Natural killer cell (primary cell): ENCODE data around the gene ANP32E. TPM values are rescaled to one million over a fixed set of nuclear protein-coding genes. Genes with fewer than 3 reads are reported as not detected.
"Not testable (repeated sequence)": the region's sequence is repeated elsewhere in the genome, so short reads cannot be mapped to it uniquely, and the experiment has no call there.

Source experiments
- ATAC-seq, 3 donors: fragments of 150-1000 bp in 2 of 3; fragments of 200-7000 bp in 1 of 3; cut with Tn5 transposase; 1 replicate in 1 of 3; 2 replicates in 2 of 3; pipeline ENCODE4 v1.10.0; 2021; ENCODE audit warnings: mild to moderate bottlenecking in 2 of 3, moderate library complexity in 2 of 3
- DNase-seq, 2 donors: peaks; one replicate each; pipeline versions ENCODE4 v3.0.0 to v3.0.0-alpha.2; 2013 to 2021; ENCODE audit warnings: mixed read lengths in 1 of 2
- H3K27ac ChIP-seq: one replicate; pipeline ENCODE4 v1.5.1; 2013; ENCODE audit warnings: mild to moderate bottlenecking, low read length
- H3K27me3 ChIP-seq: one replicate; pipeline ENCODE4 v1.6.1; 2013; ENCODE audit warnings: low read length; ENCODE audit not compliant: control insufficient read depth, insufficient read depth
- H3K36me3 ChIP-seq: one replicate; pipeline ENCODE4 v1.6.1; 2013; ENCODE audit warnings: low read length; ENCODE audit not compliant: control insufficient read depth, insufficient read depth
- H3K4me1 ChIP-seq: one replicate; pipeline ENCODE4 v1.6.1; 2013; ENCODE audit warnings: low read length; ENCODE audit not compliant: control insufficient read depth, insufficient read depth
- H3K4me3 ChIP-seq: one replicate; pipeline ENCODE4 v1.5.1; 2013; ENCODE audit warnings: low read length
- H3K9me3 ChIP-seq: one replicate; pipeline ENCODE4 v1.6.1; 2013; ENCODE audit warnings: low read length; ENCODE audit not compliant: control insufficient read depth, insufficient read depth
- H3K27ac Mint-ChIP-seq, 2 donors: one replicate each; pipeline ENCODE4 v1.8.0; 2022; ENCODE audit warnings: mild to moderate bottlenecking in 2 of 2, mixed read lengths in 2 of 2, moderate library complexity in 1 of 2
- H3K27me3 Mint-ChIP-seq, 2 donors: one replicate each; pipeline ENCODE4 v1.8.0; 2022; ENCODE audit warnings: low read depth in 2 of 2, mixed read lengths in 2 of 2
- H3K36me3 Mint-ChIP-seq: one replicate; pipeline ENCODE4 v1.8.0; 2022; ENCODE audit warnings: mixed read lengths
- H3K4me1 Mint-ChIP-seq, 2 donors: one replicate each; pipeline ENCODE4 v1.8.0; 2022; ENCODE audit warnings: mixed read lengths in 2 of 2
- H3K4me3 Mint-ChIP-seq: one replicate; pipeline ENCODE4 v1.8.0; 2022; ENCODE audit warnings: mild to moderate bottlenecking, moderate library complexity, mixed read lengths
- H3K9me3 Mint-ChIP-seq, 2 donors: one replicate each; pipeline ENCODE4 v1.8.0; 2022; ENCODE audit warnings: mixed read lengths in 2 of 2
- CTCF ChIP-seq: fragments of 200-600 bp; IDR thresholded peaks from one replicate; pipeline ENCODE4 v1.8.0; 2022; ENCODE audit warnings: antibody characterized with exemption
- WGBS: methylation state at CpG from one replicate; pipeline ENCODE4 v1.1.7; 2013; ENCODE audit warnings: missing lambda C conversion rate; ENCODE audit not compliant: insufficient coverage; 5-methylcytosine and 5-hydroxymethylcytosine counted together
- intact Hi-C: fragments of 100-400 bp; cut with micrococcal nuclease; formaldehyde crosslinking; loops from one replicate; pipeline ENCODE4 v1.14.2; 2022
- total RNA-seq, 4 donors: library from RNA; stranded (reverse); fragments of 120-200 nt in 1 of 4; gene quantifications; one replicate each; pipeline versions ENCODE4 v1.2.3 to v1.2.4, GENCODE V29; 2013 to 2022

ANP32E gene
- total RNA-seq, 3 donors from 2014 or later (not counting 1 experiment from before 2014, with no cell fraction given), result 50.7 to 56.9 (median 55.2) TPM

- Mint-ChIP-seq H3K4me1 (peaks cover 5 to 6% of the 10 kb centered on the region in 2 donors), H3K36me3 (peaks cover 13% of the 10 kb centered on the region), H3K27ac (no peak overlapping the region), H3K4me3 (no peak overlapping the region), H3K27me3 (no peaks in the 10 kb centered on the region), H3K9me3 (no peaks in the 10 kb centered on the region)
- H3K9me3 ChIP-seq, result no peaks in the 10 kb centered on the region
- TF ChIP-seq CTCF, result peak; percentile 50
- intact Hi-C loops, result loop anchor here (1.0 kb wide), 1 partner anchor 259 kb away; no protein-coding TSS in a partner anchor
- ATAC-seq, result peak; percentile 57 to 85 (median 70)
- H3K36me3 ChIP-seq, result peaks cover 33% of the 10 kb centered on the region
- H3K4me3 ChIP-seq, result no peak overlapping the region
- H3K27me3 ChIP-seq, result no peaks in the 10 kb centered on the region
- no peaks in the 10 kb centered on the region for H3K4me1 ChIP-seq
- 100% methylated on average over 2 of the region's 2 CpGs for WGBS
- H3K27ac ChIP-seq, result no peak overlapping the region
- DNase-seq, result peak in 1 of 2 donors; percentile 63
Observed at GRCh38 chr1:150221552-150221951, 14.4 kb downstream of the ANP32E start.

- H3K27me3 ChIP-seq, H3K9me3 Mint-ChIP-seq, ATAC-seq, H3K4me3 Mint-ChIP-seq, H3K27ac ChIP-seq, H3K9me3 ChIP-seq, intact Hi-C loops, H3K36me3 Mint-ChIP-seq, DNase-seq, H3K27ac Mint-ChIP-seq, H3K4me3 ChIP-seq, H3K27me3 Mint-ChIP-seq: not testable (repeated sequence)
- Histone ChIP-seq H3K4me1 (peaks cover 11% of the 10 kb centered on the region), H3K36me3 (peaks cover 12% of the 10 kb centered on the region)
- H3K4me1 Mint-ChIP-seq, result peaks cover 7 to 12% of the 10 kb centered on the region in 2 donors
- 98% methylated on average over 6 of the region's 6 CpGs for WGBS
Observed at GRCh38 chr1:150215855-150216254, 20.1 kb downstream of the ANP32E start.

GRCh38 chr1:150214099-150214756, 21.7 kb downstream of the ANP32E start:
- H3K36me3 ChIP-seq, H3K36me3 Mint-ChIP-seq, H3K27me3 ChIP-seq, ATAC-seq, H3K9me3 ChIP-seq, H3K27me3 Mint-ChIP-seq, H3K9me3 Mint-ChIP-seq, DNase-seq: not testable (repeated sequence)
- intact Hi-C loops, result loop anchor here (1.0 kb wide), 1 partner anchor 20 kb away; no protein-coding TSS in a partner anchor
- peak overlapping the region; percentile 59 for H3K4me3 ChIP-seq
- Mint-ChIP-seq H3K27ac (peak overlapping the region; percentile 96 to 97), H3K4me1 (peaks cover 7 to 12% of the 10 kb centered on the region in 2 donors), H3K4me3 (peak overlapping the region; percentile 91)
- H3K4me1 ChIP-seq, result peaks cover 11% of the 10 kb centered on the region
- WGBS, result 86% methylated on average over 7 of the region's 18 CpGs
- peak overlapping the region; percentile 89 for H3K27ac ChIP-seq

GRCh38 chr1:150213170-150214098, 22.5 kb downstream of the ANP32E start:
- Histone ChIP-seq H3K36me3 (no peaks in the 10 kb centered on the region), H3K9me3 (no peaks in the 10 kb centered on the region), H3K27ac (peak overlapping the region; percentile 89), H3K4me1 (peaks cover 11% of the 10 kb centered on the region), H3K27me3 (no peaks in the 10 kb centered on the region), H3K4me3 (peak overlapping the region; percentile 59)
- intact Hi-C loops, result loop anchor here (1.0 kb wide), 1 partner anchor 21 kb away; no protein-coding TSS in a partner anchor
- 20% methylated on average over 34 of the region's 38 CpGs for WGBS
- Mint-ChIP-seq H3K4me3 (peak overlapping the region; percentile 91), H3K27me3 (no peaks in the 10 kb centered on the region), H3K36me3 (no peaks in the 10 kb centered on the region), H3K4me1 (peaks cover 7 to 12% of the 10 kb centered on the region in 2 donors), H3K27ac (peak overlapping the region; percentile 96 to 97), H3K9me3 (no peaks in the 10 kb centered on the region)
- ATAC-seq, result peak; percentile 98 to 100 (median 99)
- TF ChIP-seq CTCF, result peak; percentile 54
- DNase-seq, result peak; percentile 88 to 96
